MCF 10A (cell line): ENCODE data around the gene SAMD13. TPM values are rescaled to one million over a fixed set of nuclear protein-coding genes. Genes with fewer than 3 reads are reported as not detected.

Experiments used
- BruUV-seq: library from RNA; stranded (reverse); fragments of 400-500 nt; replicated peaks from 2 replicates; lab custom pipeline; 2021; lab: Mats Ljungman, UMichigan
- CTCF ChIA-PET: fragments of 300-600 bp; sonication (Branson Sonifier 250); formaldehyde crosslinking; extraction: SDS; loops from one replicate; lab custom pipeline; 2021; ENCODE audit warnings: antibody characterized with exemption, inconsistent platforms; lab: Yijun Ruan, JAX
- POLR2A ChIA-PET: fragments of 300-600, 350-650 bp; sonication (Branson Sonifier 250); formaldehyde crosslinking; extraction: SDS; loops from one replicate; lab custom pipeline; 2020; ENCODE audit warnings: antibody characterized with exemption, inconsistent platforms; lab: Yijun Ruan, JAX
- DNase-seq: peaks from one replicate; pipeline ENCODE4 v3.0.0-alpha.2; 2018; ENCODE audit not compliant: unreplicated experiment
- H3K27ac Mint-ChIP-seq: one replicate; pipeline ENCODE4 v1.8.0; 2022; ENCODE audit warnings: mild to moderate bottlenecking, low read depth, mixed read lengths; ENCODE audit not compliant: unreplicated experiment
- H3K27me3 Mint-ChIP-seq: one replicate; pipeline ENCODE4 v1.8.0; 2022; ENCODE audit warnings: mixed read lengths; ENCODE audit not compliant: insufficient read depth, unreplicated experiment
- H3K36me3 Mint-ChIP-seq: one replicate; pipeline ENCODE4 v1.8.0; 2022; ENCODE audit warnings: mild to moderate bottlenecking, moderate library complexity, mixed read lengths; ENCODE audit not compliant: insufficient read depth, unreplicated experiment
- H3K4me1 Mint-ChIP-seq: one replicate; pipeline ENCODE4 v1.8.0; 2022; ENCODE audit warnings: mixed read lengths; ENCODE audit not compliant: insufficient read depth, unreplicated experiment
- H3K4me3 Mint-ChIP-seq: one replicate; pipeline ENCODE4 v1.8.0; 2022; ENCODE audit warnings: mild to moderate bottlenecking, moderate library complexity, mixed read lengths; ENCODE audit not compliant: unreplicated experiment
- H3K9me3 Mint-ChIP-seq: one replicate; pipeline ENCODE4 v1.8.0; 2022; ENCODE audit warnings: mixed read lengths; ENCODE audit not compliant: unreplicated experiment
- CTCF ChIP-seq: fragments of 200-600 bp; IDR thresholded peaks from one replicate; pipeline ENCODE4 v1.8.0; 2022; ENCODE audit warnings: antibody characterized with exemption, mild to moderate bottlenecking; ENCODE audit not compliant: unreplicated experiment
- intact Hi-C: fragments of 100-400 bp; cut with micrococcal nuclease; formaldehyde crosslinking; loops from 2 replicates; pipeline ENCODE4 v1.14.1; 2022
- total RNA-seq: library from RNA; stranded (reverse); gene quantifications from 2 replicates; pipeline ENCODE4 v1.2.3, GENCODE V29; 2022

The SAMD13 gene
- total RNA-seq, 1 experiment from 2014 or later: 1.3 TPM

- intact Hi-C loops: loop anchor here (5.0 kb wide), 2 partner anchors 133 to 142 kb away; no protein-coding TSS in a partner anchor
- Mint-ChIP-seq H3K27me3 (no peaks in the 10 kb centered on the region), H3K27ac (peak overlapping the region; percentile 30), H3K4me3 (peak overlapping the region; percentile 84), H3K4me1 (peaks cover 20% of the 10 kb centered on the region), H3K36me3 (peaks cover 6% of the 10 kb centered on the region), H3K9me3 (no peaks in the 10 kb centered on the region)
- peak; percentile 0 for DNase-seq
- BruUV-seq: no TSS peak
- ChIA-PET CTCF (interaction anchor here (0.6 kb wide), 1 partner anchor 742 kb away, joined by 3 read pairs; no protein-coding TSS in a partner anchor), POLR2A (no interaction called here)
- no peak for TF ChIP-seq CTCF
Measured at GRCh38 chr1:84299536-84300170, 1.9 kb upstream of the SAMD13 start.

GRCh38 chr1:84300501-84300900 is 1.0 kb upstream of the SAMD13 start:
- BruUV-seq: TSS peak; percentile 7
- ChIA-PET POLR2A (no interaction called here), CTCF (no interaction called here)
- H3K27ac Mint-ChIP-seq: no peak overlapping the region
- intact Hi-C loops: no loop called here
- TF ChIP-seq CTCF: no peak
- no peaks in the 10 kb centered on the region for H3K9me3 Mint-ChIP-seq
- no peak for DNase-seq
- no peaks in the 10 kb centered on the region for H3K27me3 Mint-ChIP-seq
- peaks cover 20% of the 10 kb centered on the region for H3K4me1 Mint-ChIP-seq
- H3K4me3 Mint-ChIP-seq: no peak overlapping the region
- H3K36me3 Mint-ChIP-seq: peaks cover 6% of the 10 kb centered on the region

- TF ChIP-seq CTCF: no peak
- Mint-ChIP-seq H3K4me3 (peak overlapping the region; percentile 45), H3K9me3 (no peaks in the 10 kb centered on the region), H3K36me3 (peaks cover 6% of the 10 kb centered on the region), H3K27me3 (no peaks in the 10 kb centered on the region), H3K4me1 (peaks cover 20% of the 10 kb centered on the region), H3K27ac (no peak overlapping the region)
- ChIA-PET POLR2A (interaction anchor here (0.7 to 2.3 kb wide), 14 partner anchors 9 to 271 kb away, joined by 3 to 9 read pairs (median 3); partner anchors contain the start of gene PRKACB), CTCF (interaction anchor here (0.6 to 0.7 kb wide), 2 partner anchors 130 to 470 kb away, joined by 4 read pairs; no protein-coding TSS in a partner anchor)
- no peak for DNase-seq
- no TSS peak for BruUV-seq
- intact Hi-C loops: no loop called here
Measured at GRCh38 chr1:84301785-84302385, 377 bp downstream of the SAMD13 start.

- Mint-ChIP-seq H3K4me3 (peak overlapping the region; percentile 45), H3K36me3 (peaks cover 6% of the 10 kb centered on the region), H3K27ac (peak overlapping the region; percentile 52), H3K9me3 (no peaks in the 10 kb centered on the region), H3K4me1 (peaks cover 20% of the 10 kb centered on the region), H3K27me3 (no peaks in the 10 kb centered on the region)
- no TSS peak for BruUV-seq
- DNase-seq: peak; percentile 2
- ChIA-PET CTCF (interaction anchor here (0.6 to 1.4 kb wide), 6 partner anchors 99 to 162 kb away, joined by 3 to 6 read pairs (median 4); no protein-coding TSS in a partner anchor), POLR2A (interaction anchor here (0.7 to 2.3 kb wide), 6 partner anchors 55 to 605 kb away, joined by 3 to 9 read pairs (median 4); partner anchors contain the start of gene PRKACB)
- TF ChIP-seq CTCF: no peak
- intact Hi-C loops: no loop called here
Measured at GRCh38 chr1:84303314-84303830, 1.9 kb downstream of the SAMD13 start.
